Measurements from ENCODE around the gene ZDHHC24.

The ZDHHC24 gene

DNA sequence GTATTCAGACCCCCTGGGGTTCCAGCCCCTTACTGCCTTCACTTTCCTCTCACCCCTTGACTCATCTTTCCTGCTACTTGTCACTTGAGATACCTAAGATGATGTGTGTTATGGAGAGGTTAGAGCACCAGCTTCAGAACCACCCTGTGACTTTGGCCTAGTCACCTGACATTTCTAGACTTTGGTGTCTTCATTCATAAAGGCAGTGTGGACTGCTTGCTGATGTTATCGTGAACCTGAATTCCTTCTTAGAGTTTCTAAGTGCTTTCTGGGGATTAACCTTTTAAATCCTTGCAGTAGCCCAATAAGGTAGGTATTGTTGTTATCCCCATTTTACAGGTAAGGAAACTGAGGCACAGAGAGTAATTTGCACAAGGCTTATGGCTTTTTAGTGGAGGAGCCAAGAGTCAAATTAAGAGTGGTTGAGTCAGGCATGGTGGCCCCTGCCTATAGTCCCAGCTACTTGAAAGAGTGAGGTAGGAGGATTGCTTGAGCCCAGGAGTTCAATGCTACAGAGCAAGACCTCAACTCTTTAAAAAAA lies 40.5 kb downstream of the ZDHHC24 start:
- DNase-seq (ENCODE audit: low read depth in 1 of 2, low spot score in 1 of 2) = no peak

DNA sequence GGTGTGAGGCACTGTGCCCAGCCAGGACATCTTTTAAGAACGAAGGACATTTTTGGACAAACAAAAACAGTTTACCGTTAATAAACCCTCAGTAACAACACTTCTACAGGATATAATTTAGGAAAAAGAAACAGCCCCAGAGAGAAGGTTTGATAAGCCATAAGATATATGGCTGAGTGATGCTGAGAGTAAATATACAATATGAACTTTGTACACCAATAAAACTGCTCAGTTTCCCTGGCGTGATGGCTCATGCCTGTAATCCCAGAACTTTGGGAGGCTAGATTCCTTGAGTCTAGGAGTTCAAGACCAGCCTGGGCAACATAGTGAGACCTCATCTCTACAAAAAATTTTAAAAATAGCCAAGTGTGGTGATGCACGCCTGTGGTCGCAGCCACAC lies 47.3 kb downstream of the ZDHHC24 start:
- no peak for DNase-seq (ENCODE audit: low read depth in 1 of 2, low spot score in 1 of 2)

DNA sequence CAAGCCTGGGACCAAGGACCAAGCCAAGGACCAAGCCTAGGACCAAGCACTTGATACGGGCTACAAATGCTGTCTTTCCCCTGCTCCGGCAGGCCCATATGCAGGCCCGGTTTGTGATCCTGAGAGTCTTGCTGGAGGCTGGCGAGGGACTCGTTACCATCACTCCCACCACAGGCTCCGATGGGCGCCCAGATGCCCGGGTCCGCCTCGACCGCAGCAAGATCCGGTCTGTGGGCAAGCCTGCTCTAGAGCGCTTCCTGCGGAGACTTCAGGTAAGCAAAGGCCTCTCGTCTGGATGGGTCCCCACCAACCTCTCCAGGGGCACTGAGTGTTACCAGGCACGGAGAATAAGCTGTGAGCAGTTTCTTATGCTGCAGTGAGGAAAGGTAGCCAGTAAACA lies 48.6 kb downstream of the ZDHHC24 start:
- DNase-seq (ENCODE audit: low read depth in 1 of 2, low spot score in 1 of 2) = no peak

DNA sequence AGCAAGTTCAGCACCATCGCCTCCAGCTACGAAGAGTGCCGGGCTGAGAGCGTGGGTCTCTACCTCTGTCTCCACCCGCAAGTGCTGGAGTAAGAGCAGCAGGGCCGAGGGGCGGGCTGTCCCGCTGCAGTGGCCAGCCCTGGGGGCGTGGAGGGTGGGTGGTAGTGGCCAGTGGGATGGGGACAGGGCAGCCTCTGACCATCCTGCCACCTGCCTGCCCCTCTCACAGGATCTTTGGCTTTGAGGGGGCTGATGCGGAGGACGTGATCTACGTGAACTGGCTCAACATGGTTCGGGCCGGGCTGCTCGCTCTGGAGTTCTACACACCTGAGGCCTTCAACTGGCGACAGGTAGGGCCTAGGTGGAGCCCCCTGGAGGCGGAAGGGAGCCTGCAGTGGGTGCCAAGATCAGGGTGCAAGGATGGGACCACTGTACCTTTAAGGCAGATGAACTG lies 50.4 kb downstream of the ZDHHC24 start:
- no peak for DNase-seq (ENCODE audit: low read depth in 1 of 2, low spot score in 1 of 2)

DNA sequence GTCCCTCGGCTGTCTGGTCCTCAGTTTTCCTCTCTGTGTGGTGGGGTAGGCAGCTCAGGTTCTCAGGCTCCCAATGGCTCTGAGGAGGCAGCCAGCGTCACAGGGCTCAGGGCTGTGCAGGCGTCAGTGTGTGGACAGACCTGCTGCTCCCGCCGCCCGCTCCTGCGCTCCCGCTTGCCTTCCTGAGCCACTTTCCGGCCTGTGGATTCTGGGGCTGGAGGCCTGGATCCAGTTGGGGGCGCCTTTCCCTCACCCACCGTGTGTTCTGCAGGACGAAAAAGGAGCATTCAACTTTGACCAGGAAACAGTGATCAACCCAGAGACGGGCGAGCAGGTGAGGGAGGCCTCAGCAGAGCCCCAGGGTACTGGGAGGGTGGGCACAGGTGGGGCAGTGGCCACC lies 50.9 kb downstream of the ZDHHC24 start:
- no peak for DNase-seq (ENCODE audit: low read depth in 1 of 2, low spot score in 1 of 2)

DNA sequence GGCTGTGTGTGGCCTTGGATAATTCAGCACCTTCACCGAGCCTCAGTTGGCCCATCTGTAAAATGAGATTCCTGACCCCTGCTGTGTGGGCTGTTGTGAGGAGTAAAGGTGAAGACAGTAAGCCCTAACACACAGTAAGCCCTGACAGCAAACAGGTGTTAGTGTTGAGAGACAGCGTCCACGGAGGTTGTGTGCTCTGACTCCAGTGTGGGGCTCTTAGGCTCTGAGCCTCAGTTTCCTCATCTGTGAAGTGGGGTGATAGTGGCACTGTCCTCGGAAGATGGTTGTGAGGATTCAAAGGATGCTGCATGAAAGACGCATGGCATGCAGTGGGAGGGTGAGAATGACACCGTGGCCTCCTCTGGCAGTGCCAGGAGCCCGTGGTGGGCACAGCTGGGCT lies 51.4 kb downstream of the ZDHHC24 start:
- DNase-seq (ENCODE audit: low read depth in 1 of 2, low spot score in 1 of 2) = no peak

DNA sequence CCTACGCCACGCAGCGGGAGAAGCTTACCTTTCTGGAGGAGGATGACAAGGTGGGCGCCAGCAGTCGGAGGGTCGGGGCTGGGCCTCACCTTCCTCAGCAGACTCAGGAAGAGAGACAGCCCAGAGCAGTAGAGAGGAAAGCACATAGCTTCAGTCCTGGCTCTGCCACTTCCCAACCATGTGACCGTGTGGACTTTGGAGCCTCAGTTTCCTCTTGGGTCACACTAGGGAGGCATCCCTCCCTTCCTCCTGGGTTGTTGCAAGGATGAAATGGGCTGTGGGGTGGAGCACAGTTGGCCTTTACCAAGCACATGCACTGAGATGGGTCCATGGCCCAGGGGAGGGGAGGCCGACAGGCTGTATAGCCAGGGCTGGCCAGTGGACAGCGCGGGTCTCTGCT lies 52.7 kb downstream of the ZDHHC24 start:
- DNase-seq (ENCODE audit: low read depth in 1 of 2, low spot score in 1 of 2) = no peak

DNA sequence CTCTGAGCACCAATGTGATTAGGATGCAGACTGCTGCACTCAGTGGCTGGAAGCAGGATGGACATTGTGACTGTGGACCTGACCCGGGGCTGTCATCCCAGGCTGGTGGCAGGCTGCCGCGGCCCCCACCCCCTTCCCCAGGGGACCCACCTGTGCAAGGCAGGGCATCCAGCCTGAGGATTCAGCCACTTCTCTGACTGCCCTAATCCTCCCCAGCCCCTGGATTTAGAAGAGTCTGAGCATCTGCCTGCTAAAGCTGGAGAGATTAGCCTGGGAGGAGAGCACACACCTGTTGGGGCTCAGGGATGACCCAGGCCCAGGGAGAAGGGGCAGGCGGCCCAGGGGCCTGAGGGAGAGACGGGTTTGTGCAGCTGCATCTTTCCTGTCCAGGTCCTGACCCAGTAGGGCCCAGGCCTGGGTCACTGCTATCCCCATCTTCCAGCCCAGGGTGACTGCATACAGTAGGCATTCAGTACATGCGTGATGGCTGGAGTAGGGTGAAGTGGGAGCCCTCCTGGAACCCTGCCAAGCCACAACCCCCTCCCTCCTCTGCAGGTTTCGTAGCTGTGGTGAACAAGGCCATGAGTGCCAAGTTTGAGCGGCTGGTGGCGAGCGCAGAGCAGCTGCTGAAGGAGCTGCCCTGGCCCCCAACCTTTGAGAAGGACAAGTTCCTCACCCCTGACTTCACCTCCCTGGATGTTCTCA lies 53.5 kb downstream of the ZDHHC24 start:
- no peak for DNase-seq (ENCODE audit: low read depth in 1 of 2, low spot score in 1 of 2)

DNA sequence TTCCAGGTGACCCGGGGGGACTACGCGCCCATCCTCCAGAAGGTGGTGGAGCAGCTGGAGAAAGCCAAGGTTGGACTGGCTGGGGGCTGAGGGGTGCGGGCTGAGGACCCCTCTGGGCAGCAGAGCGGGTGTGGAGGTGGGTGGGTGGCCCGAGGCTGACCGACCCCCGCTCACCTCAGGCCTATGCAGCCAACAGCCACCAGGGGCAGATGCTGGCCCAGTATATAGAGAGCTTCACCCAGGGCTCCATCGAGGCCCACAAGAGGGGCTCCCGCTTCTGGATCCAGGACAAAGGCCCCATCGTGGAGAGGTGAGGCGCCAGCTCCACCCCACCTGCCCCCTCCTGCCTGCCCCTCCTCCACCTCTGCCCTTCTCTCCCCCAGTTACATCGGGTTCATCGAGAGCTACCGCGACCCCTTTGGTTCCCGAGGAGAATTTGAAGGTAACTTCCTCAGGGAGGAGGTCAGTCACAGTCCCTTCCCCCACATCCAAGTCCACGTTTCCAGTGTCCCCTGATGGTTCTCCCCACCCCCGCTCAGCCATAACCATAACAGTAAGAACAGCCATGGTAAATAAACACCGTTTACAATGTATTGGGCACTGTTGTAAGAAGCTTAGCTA lies 54.4 kb downstream of the ZDHHC24 start:
- DNase-seq (ENCODE audit: low read depth in 1 of 2, low spot score in 1 of 2) = no peak

DNA sequence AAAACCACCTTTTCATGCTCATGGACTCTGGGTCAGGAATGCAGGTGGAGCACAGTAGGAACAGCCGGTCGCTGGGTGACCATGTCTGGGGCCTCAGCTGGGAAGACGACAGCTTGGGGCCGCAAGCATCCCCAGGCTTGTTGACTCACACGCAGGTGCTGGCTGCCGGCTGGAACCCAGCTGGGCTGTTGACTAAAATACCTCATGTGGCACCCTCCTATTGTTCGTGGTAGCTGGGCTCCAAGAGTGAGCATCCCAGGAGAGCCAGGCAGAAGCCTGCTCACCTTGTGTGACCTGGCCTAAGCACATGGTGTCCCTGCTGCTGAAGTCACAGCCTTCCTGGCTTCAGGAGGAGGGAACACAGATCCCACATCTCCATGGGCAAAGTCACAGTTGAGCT lies 56.2 kb downstream of the ZDHHC24 start:
- no peak for DNase-seq (ENCODE audit: low read depth in 1 of 2, low spot score in 1 of 2)

DNA sequence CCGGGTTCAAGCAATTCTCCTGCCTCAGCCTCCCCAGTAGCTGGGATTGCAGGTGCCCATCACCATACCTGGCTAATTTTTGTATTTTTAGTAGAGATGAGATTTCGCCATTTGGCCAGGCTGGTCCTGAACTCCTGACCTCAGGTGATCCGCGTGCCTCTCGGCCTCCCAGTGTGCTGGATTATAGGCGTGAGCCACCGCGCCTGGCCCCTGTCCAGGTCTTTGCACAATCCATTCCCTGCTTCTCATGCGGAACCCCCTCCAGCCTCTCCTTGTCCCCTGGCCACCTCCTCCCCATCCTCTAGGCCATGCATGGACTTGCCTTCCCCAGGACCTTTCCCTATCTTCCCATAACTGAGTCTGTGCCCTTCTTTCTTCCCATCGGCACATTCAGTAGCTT lies 56.9 kb downstream of the ZDHHC24 start:
- no peak for DNase-seq (ENCODE audit: low read depth in 1 of 2, low spot score in 1 of 2)

DNA sequence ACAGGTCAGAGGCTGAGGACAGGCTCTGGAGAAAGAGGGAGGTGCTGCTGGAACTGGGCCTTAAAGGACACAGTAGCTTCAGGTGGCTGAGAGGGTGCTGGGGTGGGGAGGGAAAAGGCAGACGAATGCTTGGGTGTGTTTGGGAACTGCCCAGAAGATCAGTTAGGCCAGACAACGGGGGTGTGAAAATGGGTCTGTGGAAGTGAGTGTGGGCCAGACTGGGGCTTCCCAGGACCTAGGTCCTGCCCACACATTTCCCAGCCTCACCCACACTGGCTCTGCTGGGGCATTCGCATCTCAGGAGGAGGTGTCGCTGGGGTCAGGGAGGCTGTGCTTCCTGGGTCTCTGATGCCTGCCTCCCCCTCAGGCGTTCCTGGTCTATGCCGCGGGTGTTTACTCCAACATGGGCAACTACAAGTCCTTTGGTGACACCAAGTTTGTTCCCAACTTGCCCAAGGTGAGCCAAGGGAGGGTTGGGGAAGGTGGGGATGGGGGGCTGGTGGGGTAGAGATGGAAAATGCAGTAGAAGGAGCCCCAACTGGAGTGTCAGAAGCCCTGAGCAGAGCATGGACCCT lies 61.0 kb downstream of the ZDHHC24 start:
- DNase-seq (ENCODE audit: low read depth in 1 of 2, low spot score in 1 of 2) = no peak

DNA sequence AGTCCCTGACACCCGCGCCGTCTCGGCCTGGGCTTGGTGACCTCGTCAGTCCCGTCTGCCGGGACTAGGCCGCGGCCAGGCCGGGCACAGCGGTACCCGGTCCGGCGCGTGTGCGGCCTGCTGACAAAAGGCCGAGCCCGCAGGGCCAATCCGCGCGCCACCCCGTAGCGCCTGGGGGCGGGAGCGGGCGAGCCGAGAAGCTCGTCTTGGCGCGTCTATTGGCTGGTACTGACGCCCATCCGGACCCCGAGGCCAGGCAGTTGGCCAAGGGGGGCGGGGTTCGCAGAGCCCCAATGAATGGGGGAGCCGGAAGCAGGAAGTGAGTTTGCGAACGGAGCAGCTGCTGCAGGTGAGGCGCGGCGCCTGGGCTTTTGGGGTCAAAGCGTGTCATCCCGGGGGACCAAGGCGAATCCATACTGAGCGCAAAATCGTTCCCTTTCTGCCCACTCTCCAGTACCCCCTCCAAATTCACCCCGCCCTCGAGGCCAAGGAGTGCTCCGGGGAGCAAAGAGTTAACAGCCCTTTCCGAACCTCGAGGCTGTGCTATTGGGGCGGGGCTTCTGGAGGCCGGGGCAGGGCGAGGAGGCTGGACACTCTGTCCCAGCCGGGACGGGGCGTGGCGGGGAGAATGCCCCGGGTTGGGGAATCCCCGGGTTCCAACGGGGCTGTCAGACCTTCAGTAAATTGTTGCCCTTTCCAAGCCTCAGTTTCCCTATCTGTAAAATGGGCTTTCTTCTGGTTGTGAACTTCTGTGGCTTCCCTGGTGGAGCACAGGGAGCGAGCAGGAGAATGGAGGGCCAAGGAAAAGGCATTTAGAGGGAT lies 65.5 kb downstream of the ZDHHC24 start, which contains the start of gene DPP3:
Gene DPP3, plus strand, starts transcription at position 318 of the 822 bp plus-strand sequence. CDS start 1,767 bp downstream, outside the sequence.
- peak; percentile 88 to 90 for DNase-seq (ENCODE audit: low read depth in 1 of 2, low spot score in 1 of 2)

DNA sequence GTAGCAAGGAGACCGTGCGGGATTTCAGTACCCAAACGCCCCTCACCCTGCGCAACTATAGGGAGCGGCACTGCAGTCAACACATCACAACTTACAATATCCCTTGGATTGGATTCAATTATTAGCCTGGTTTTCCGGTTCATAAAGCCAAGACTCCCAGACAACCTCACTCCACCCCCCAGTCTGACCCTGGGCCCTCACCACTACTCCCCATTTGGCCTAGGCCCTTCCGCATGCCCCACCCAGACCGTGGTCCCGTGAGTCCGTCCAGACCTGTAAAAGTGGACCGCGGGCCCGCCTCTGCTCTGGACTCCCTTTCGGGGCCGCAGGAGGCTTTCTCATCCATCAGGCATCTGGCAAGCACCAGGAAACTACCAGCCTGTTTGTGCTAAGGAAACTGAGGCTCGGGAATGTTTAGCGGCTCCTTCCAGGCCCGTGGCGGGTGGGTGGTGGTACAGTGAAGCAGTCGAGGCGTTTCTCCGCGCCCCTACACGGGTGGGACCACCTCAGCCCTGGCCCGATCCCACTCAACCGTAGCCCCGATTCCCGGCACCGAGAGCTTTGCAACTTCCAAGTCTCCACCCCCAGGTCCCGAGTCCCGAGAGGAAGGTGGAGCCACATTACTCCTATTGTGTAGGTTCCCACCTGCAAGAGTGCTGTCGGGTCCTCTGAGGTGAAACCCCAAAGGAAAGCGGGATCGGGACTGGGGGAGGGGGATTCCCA lies 66.3 kb downstream of the ZDHHC24 start:
- DNase-seq (ENCODE audit: low read depth in 1 of 2, low spot score in 1 of 2) = no peak

DNA sequence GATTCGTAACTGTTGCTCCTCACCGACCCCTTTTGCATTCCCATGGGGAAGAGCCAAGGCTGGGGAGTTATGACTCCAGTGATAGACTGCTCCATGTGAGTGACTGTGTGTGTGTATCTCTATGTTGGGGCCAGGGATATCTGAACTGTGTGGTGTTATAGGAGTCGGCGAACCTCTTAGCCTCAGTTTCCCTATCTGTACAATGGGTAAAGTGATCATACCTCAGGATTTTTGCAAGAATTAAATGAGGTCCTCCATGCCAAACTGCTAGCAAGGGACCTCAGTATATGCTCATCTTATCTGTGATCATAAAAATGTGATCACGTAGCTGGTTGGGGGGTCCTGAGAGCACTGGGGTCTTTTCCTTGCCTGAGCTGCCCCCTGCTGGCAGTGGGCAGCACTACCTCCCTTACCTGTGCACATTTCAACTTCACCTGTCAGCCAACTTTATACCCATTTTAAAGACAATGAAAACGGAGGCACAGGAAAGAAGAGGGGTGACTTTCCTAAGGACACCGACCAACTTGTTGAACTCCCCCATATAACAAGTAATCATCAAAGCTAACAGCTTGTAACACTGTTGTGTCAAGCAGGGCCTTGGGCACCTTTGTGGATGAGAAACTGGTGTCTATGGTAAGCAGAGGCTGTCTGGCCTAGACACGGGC lies 67.0 kb downstream of the ZDHHC24 start:
- no peak for DNase-seq (ENCODE audit: low read depth in 1 of 2, low spot score in 1 of 2)

DNA sequence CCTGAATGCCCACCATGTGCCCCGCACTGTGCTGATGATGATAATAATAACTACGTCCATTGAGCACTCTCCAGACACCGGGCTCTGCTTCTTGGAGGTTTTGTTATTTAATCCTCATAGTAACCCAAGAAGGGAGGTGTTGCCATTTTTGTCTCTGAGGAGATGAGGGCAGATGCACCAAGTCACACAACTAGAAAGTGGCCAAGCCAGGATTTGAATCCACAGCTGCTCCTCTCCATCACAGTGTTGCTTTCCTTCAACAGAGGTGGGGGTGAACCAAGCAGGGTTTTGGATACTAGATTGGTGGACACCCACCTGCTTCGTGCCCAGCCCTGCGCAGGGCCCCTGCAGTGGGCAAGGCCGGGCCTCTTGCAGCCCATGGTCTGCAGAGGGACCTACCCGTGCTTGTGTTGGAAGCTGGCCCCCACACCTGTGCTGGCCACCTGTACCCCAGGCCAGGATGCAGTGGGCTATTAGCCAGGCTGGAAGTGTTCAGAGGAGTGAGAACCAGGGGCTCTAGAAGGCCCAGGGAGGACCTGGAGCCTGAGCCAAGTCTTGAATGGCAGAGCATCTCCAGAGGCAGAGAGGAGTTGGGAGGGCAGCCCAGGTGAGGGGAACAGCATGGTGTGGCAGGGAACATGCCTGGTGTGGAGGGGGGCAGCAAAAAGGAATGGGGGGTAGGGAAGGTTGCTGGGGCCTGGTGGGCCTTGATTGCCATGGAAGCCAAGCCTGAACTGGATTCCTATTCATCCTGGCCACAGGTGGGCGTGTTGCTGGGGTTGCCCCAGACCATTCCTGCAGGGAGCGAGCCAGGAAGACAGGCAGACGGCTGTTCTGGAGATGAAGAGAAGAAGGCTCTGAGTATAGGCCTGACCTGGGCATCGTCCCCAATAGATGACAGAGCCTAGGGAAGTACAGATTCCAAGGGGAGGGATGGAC lies 68.3 kb downstream of the ZDHHC24 start:
- DNase-seq (ENCODE audit: low read depth in 1 of 2, low spot score in 1 of 2) = no peak

DNA sequence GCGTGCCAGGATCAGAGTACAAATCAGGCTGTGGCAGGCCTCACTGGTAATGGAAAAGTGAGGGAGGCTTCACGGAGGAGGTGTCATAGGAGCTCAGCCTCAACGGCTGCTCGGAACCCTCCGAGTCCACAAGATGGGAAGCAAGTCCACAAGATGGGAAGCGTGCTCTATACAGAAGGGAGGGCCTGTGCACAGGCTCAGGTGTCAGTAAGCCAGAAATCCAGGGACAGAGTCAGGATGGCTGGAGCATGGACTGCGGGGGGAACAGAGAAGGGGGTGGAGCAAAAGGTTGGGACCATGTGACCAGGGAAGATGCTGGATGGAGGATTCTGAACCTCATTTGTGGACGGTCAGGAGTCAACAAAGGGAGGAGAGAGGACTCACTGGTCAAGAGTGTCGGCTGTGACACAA lies 69.0 kb downstream of the ZDHHC24 start:
- DNase-seq (ENCODE audit: low read depth in 1 of 2, low spot score in 1 of 2) = no peak

DNA sequence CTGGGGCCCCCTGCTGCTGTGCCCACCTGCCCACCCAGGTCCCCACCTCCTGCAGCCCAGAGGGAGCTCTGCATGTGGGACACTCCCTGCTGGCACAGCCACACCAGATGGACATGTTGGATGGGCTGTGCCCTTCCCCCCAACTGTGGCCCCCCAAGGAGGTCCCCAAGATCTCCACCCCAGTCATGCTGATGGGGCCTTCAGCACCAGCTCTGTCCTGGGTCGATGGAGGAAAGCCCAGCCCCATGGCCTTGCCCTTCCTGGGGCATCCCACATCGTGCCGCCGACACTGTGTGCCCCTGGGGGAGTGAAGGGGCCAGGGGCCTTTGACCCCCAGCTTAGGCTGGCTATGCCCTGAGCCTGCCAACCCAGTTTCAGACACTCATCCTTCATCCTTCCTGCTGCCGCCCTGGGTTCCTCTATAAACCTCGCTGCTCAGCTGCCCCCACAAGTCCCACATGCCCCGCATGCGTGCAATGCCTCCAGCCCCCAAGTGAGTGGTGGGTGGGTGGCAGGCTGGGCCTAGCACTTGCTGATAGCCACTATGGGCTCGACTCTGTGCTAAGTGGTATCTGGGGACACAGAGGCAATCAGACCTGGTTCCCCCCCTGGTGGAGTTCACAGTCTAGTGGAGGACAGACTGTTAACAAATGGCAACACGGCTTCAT lies 69.5 kb downstream of the ZDHHC24 start:
- DNase-seq (ENCODE audit: low read depth in 1 of 2, low spot score in 1 of 2) = no peak
